ENCODE data around the gene ZNF506. TPM values are rescaled to one million over a fixed set of nuclear protein-coding genes. Genes with fewer than 3 reads are reported as not detected.

ZNF506 gene
- total and polyA plus RNA-seq, 2 experiments from 2014 or later = 9.3 to 49.9 TPM

DNA sequence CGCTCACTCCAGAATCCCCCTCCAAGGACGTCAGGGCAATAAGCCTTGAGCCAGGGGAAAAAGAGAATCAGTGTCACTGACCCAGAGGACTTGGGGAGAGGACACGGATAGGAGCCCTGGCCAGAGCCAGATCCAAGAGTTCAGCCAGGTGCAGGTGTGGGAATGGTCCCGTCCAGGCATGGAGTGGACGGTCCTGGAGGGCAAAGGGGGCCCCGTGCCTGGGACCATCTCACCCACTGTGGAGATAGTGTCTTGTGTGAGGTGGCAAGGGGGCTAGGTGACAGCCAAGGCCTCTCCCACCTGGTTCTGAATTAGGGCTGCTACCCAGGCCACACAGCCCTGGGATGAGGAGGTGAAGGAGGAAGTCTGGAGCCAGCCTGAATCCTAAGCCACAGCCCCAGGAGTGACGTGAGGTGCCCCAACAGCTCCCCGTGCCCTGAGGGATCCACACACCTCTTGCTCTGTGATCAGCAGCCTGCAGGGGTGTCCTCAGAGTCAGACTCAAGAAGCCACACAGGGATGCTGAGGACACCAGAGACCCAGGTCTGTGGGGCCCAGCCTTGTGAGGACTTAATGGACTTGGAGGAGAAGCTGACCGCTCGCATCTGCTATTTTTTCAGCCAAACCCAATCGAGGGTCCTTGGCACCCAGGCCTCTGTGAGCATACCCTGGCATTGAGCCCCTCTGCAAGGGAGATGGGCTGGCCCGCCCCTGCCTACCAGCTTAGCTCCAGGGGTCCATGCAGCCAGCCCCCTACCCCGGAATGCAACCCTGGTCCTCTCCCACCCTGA lies 72.2 kb downstream of the ZNF506 start:
- Histone ChIP-seq H3K36me3 (no peaks in the 10 kb centered on the region), H3K27me3 (no peaks in the 10 kb centered on the region), H3K4me1 (ENCODE audit: low read depth) (no peaks in the 10 kb centered on the region), H3K4me3 (no peak overlapping the region), H3K9me3 (ENCODE audit: low read depth) (no peaks in the 10 kb centered on the region), H3K27ac (no peak overlapping the region)
- TF ChIP-seq, protein P1, sequence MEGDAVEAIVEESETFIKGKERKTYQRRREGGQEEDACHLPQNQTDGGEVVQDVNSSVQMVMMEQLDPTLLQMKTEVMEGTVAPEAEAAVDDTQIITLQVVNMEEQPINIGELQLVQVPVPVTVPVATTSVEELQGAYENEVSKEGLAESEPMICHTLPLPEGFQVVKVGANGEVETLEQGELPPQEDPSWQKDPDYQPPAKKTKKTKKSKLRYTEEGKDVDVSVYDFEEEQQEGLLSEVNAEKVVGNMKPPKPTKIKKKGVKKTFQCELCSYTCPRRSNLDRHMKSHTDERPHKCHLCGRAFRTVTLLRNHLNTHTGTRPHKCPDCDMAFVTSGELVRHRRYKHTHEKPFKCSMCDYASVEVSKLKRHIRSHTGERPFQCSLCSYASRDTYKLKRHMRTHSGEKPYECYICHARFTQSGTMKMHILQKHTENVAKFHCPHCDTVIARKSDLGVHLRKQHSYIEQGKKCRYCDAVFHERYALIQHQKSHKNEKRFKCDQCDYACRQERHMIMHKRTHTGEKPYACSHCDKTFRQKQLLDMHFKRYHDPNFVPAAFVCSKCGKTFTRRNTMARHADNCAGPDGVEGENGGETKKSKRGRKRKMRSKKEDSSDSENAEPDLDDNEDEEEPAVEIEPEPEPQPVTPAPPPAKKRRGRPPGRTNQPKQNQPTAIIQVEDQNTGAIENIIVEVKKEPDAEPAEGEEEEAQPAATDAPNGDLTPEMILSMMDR (IDR thresholded peaks at IDR 0.05; ENCODE audit: low read depth, low read length) = no peak
- DNase-seq (ENCODE audit: low read depth in 1 of 2, low spot score in 1 of 2) = no peak

DNA sequence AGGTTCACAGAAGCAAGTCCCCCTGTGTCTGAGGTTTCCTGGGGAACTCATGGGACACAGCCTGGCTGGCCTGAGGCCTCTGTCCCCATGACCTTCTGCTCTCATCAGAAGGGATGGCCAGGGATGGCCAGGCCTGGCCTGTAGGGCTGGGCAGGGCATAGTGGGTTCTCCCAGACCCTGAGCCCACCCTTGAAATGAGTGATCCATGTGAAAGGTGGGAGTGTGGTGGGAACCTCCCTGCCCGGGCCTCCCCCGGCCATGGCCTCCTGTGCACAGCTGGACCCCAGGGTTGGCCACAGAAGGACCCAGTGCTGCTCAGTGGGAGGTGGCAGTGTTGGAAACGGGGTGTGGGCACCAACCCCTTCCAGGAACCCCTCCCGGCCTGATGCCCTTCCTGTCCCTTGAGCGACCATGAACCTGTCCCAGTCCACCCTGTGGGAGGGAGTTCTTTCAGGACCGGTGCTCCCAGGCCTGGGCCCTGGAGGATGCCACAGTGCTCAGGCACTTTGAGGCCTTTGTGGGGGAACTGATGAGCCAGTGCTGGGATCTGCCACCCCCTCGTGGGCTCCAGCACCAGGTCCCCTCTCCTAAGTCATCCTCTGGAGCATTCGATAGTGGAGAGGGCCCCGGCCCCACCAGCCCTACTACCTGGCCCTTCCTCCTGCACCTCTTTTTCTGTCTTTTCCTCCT lies 73.2 kb downstream of the ZNF506 start:
- DNase-seq (ENCODE audit: low read depth in 1 of 2, low spot score in 1 of 2) = no peak
- Histone ChIP-seq H3K4me1 (ENCODE audit: low read depth) (no peaks in the 10 kb centered on the region), H3K9me3 (ENCODE audit: low read depth) (no peaks in the 10 kb centered on the region), H3K27ac (no peak overlapping the region), H3K36me3 (no peaks in the 10 kb centered on the region), H3K27me3 (no peaks in the 10 kb centered on the region), H3K4me3 (no peak overlapping the region)
- TF ChIP-seq, protein P1 (IDR thresholded peaks at IDR 0.05; ENCODE audit: low read depth, low read length) = no peak

DNA sequence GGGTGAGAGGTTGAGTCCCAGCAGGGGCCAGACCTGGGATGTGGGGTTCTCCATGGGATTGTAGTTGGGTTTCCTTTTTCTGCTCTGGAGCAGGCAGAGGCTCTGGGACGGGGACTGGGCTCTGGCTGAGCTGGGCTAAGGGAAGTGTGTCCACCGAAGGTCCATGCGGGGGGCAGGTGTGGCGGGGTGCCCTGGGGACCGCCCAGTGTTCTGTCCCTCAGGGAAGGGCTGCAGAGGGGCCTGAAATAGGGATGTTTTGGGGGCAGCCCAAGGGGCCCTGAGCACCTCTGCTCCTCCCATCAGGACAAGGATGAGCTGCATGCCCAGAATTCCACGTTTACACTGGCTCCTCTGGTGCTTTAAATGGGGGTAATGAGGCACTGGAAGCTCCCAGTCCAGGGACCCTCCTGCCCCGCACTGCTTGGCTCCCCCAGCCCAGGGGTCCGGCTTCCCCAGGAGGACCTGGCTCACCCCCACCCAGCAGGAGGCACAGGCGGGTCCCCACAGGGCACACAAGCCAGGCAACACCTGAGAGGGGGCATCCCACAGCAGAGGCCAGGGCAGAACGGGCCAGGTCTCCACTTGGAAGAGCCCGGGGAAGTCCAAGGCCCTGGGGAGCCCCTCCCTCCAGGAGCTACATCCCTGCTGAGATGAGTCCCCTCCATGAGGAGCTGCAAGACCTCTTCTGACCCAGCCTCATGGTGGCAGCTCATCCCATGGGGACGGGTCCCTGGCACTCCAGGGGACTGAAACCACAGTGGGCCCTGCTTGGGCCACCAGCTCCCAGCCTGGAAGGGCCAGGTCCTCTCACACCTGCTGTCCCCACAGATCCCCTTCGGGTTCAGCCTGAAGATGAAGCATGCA lies 74.0 kb downstream of the ZNF506 start:
- no peaks in the 10 kb centered on the region for H3K36me3 ChIP-seq
- no peak overlapping the region for H3K4me3 ChIP-seq
- no peak overlapping the region for H3K27ac ChIP-seq
- TF ChIP-seq, protein P1 (IDR thresholded peaks at IDR 0.05; ENCODE audit: low read depth, low read length) = no peak
- no peak for DNase-seq (ENCODE audit: low read depth in 1 of 2, low spot score in 1 of 2)
- H3K4me1 ChIP-seq (ENCODE audit: low read depth) = no peaks in the 10 kb centered on the region
- no peaks in the 10 kb centered on the region for H3K27me3 ChIP-seq
- no peaks in the 10 kb centered on the region for H3K9me3 ChIP-seq (ENCODE audit: low read depth)

DNA sequence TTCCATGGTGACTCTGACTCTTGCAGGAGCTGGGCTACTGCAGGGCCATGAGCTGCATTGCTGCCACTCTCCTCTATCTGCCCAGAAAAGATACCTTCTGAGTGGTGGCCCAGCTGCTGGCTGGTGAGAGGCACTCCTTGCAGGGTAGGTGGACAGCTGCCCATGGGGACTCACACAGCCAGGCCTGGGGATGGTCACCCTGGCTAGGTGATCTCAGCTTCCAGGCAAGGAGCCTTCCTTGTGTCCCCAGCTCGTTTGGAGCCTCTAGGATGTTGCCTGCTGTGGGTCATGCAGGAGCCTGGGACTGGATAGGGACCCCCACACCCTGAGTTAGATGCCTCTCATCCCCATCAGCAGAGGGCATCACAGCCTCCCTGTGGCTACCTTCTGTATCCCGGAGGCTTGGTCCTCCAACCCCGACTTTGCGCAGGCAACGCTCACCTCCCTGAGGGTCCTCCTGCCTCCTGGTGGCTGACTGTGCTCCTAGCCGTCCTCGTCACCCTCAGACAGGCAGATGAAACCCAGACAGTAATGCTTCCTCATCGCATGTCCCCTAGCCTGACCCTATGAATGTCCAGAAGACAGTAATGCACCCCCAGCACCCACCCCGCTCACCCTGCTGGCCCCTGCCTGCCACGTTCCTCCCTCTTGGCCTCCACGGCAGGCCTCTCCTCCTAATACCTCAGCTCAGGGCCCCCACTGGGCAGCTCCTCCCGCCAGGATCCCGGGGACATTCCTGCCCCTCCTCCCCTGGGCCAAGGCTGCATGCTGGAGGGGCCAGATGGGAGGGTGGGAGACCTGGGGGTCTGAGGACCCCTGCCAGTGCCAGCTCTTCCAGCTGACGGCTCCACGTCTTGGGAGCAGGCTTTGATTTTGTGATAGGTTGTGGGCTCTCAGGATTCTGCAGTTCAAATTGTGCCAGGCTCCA lies 75.0 kb downstream of the ZNF506 start:
- H3K4me3 ChIP-seq = no peak overlapping the region
- no peaks in the 10 kb centered on the region for H3K4me1 ChIP-seq (ENCODE audit: low read depth)
- H3K9me3 ChIP-seq (ENCODE audit: low read depth) = no peaks in the 10 kb centered on the region
- H3K27ac ChIP-seq = no peak overlapping the region
- DNase-seq (ENCODE audit: low read depth in 1 of 2, low spot score in 1 of 2) = no peak
- H3K27me3 ChIP-seq = no peaks in the 10 kb centered on the region
- H3K36me3 ChIP-seq = no peaks in the 10 kb centered on the region
- TF ChIP-seq, protein P1 (IDR thresholded peaks at IDR 0.05; ENCODE audit: low read depth, low read length) = no peak
